Psoas muscle (tissue), 8 donors: Measurements from ENCODE around the gene TOM1L2. TPM values are rescaled to one million over a fixed set of nuclear protein-coding genes. Genes with fewer than 3 reads are reported as not detected.
A peak's percentile ranks its signal among the peaks of the same experiment; 100 is the strongest.

Experiments used
- ATAC-seq, 4 donors: fragments of 200-7000 bp; cut with Tn5 transposase; one replicate each; pipeline ENCODE4 v1.9.1; 2020; ENCODE audit warnings: moderate library complexity in 3 of 4, mild to moderate bottlenecking in 2 of 4
- DNase-seq, 2 donors: peaks; one replicate each; pipeline ENCODE4 v3.0.0-alpha.2; 2020
- H3K27ac ChIP-seq: fragments of 200-600 bp; one replicate; pipeline ENCODE4 v1.8.0; 2022
- H3K27me3 ChIP-seq, 3 donors: fragments of 200-600 bp in 1 of 3; one replicate each; pipeline versions ENCODE4 v1.6.1 to v1.8.0; 2013 to 2022; ENCODE audit warnings: low read length in 2 of 3, mild to moderate bottlenecking in 2 of 3, moderate library complexity in 1 of 3; ENCODE audit not compliant: insufficient read depth in 3 of 3
- H3K36me3 ChIP-seq, 2 donors: fragments of 200-600 bp in 1 of 2; one replicate each; pipeline versions ENCODE4 v1.6.1 to v1.8.0; 2013 to 2022; ENCODE audit warnings: low read depth in 1 of 2, mild to moderate bottlenecking in 1 of 2, moderate library complexity in 1 of 2; ENCODE audit not compliant: insufficient read depth in 1 of 2
- H3K4me1 ChIP-seq: fragments of 200-600 bp; one replicate; pipeline ENCODE4 v1.8.0; 2022
- H3K4me3 ChIP-seq: fragments of 200-600 bp; one replicate; pipeline ENCODE4 v1.8.0; 2022; ENCODE audit warnings: mild to moderate bottlenecking
- H3K9me3 ChIP-seq: fragments of 200-600 bp; one replicate; pipeline ENCODE4 v1.8.0; 2022
- WGBS, 3 donors: extraction: QIAGEN DNeasy Blood & Tissue Kit; methylation state at CpG; one replicate each; pipeline versions ENCODE4 v1.1.6 to v1.1.7; 2013; 5-methylcytosine and 5-hydroxymethylcytosine counted together
- intact Hi-C, 2 donors: fragments of 100-400 bp; cut with DNase I; formaldehyde crosslinking; loops; one replicate each; pipeline versions ENCODE4 v1.11.0 to v1.14.2; 2022
- polyA plus RNA-seq, 3 donors: library from polyadenylated mRNA; stranded (reverse); fragments of 200-250 nt; gene quantifications; one replicate each; pipeline ENCODE4 v1.2.3, GENCODE V29; 2013
- total RNA-seq, 4 donors: library from RNA; stranded (reverse); fragmentation: NEBNext Ultra II Directional in 2 of 4; extraction: Animal tissue kit (Norgen Biotek cat#: 25700) in 2 of 4; gene quantifications; one replicate each; pipeline versions ENCODE4 v1.2.1 to v1.2.4, GENCODE V29; 2021 to 2023
- TF ChIP-seq, protein P1 (sequence below): fragments of 200-600 bp; IDR thresholded peaks from one replicate; pipeline ENCODE4 v1.8.0; 2022; ENCODE audit warnings: antibody characterized with exemption
- donor health status: healthy with polysubstance abuse.
- donor health status: DM: no; HTN: no; CAD: no; lungs with moderate emphysema.
- donor health status: Bipolar disorder and iron deficiency.
- donor health status: healthy.
- donor health status: DM: yes; HTN: yes; CAD: no.
- donor health status: DM: no; HTN: no; CAD: no.
- donor health status: DM: no; HTN: no; CAD: no.
- donor health status: DM: yes; HTN: yes; CAD: no.

Gene TOM1L2
- total and polyA plus RNA-seq, 7 donors = 13.3 to 89.8 (median 72.0) TPM

DNA sequence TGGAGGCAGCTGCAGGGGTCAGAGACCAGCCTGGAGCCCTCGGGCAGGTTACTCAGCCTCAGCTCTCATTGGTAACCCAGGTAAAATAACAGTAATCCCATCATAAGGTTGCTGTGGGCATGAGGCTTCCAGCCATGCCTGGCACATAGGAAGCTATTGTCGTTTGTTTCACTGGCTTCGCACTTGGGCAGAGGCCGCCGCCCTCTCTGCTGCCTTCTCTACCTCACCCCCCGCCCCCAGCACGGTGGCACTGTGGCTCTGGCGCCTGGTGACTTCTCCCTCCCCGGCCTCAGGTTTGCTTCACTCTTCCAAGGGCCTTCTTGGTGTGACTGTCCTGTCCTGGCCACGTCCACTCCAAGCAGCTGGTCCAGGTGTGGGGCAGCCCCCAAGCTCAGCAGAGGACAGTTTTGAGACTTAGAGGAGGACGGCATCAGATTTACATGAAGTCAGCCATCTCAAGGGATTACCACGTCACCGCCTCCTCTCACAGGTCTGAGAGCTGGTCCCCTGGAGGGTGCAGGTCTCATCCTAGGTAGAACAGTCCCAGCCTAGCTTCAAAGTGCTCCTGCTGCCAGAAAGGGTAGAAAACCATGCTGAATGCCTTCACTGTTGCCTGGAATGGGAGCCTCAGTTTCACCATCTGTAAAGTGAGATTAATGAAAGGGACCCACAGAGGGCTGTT is 170.3 kb downstream of the TOM1L2 start:
- Histone ChIP-seq H3K27ac (no peak overlapping the region), H3K4me3 (no peak overlapping the region), H3K36me3 (peaks cover 0 to 17% of the 10 kb centered on the region in 2 donors), H3K4me1 (peaks cover 6% of the 10 kb centered on the region), H3K27me3 (no peaks in the 10 kb centered on the region), H3K9me3 (no peaks in the 10 kb centered on the region)
- TF ChIP-seq, protein P1, sequence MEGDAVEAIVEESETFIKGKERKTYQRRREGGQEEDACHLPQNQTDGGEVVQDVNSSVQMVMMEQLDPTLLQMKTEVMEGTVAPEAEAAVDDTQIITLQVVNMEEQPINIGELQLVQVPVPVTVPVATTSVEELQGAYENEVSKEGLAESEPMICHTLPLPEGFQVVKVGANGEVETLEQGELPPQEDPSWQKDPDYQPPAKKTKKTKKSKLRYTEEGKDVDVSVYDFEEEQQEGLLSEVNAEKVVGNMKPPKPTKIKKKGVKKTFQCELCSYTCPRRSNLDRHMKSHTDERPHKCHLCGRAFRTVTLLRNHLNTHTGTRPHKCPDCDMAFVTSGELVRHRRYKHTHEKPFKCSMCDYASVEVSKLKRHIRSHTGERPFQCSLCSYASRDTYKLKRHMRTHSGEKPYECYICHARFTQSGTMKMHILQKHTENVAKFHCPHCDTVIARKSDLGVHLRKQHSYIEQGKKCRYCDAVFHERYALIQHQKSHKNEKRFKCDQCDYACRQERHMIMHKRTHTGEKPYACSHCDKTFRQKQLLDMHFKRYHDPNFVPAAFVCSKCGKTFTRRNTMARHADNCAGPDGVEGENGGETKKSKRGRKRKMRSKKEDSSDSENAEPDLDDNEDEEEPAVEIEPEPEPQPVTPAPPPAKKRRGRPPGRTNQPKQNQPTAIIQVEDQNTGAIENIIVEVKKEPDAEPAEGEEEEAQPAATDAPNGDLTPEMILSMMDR = no peak
- intact Hi-C loops = no loop called here
- no peak for DNase-seq
- no peak for ATAC-seq
- 88 to 93% (median 90%) methylated on average over 13 of the region's 13 CpGs for WGBS, 3 donors

DNA sequence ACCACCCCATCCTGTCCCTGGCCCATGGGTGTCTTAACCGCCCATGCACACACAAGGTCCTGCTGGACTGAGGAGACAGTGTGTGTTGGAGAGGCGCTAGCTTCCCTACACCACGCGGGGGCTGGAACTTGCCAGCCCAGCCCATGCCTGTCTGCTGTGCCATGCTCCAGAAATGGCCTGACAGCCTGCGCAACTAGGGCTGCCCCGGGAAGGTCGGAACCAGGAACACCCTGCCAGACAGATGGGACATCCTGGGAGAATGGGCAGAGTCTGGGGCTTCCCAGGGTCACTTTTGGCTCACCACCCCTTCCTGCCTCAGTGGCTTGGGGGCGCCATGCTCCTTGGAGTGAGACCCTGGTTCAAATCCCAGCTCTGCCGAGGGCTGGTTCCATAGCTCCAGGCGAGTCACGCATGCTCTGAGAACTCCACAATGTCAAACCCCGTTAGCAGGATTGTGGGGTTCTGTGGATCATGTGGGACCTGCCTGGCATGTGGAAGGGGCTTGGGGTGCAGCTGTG is 171.6 kb downstream of the TOM1L2 start:
- H3K36me3 ChIP-seq = peaks cover 0 to 22% of the 10 kb centered on the region in 2 donors
- no peak overlapping the region for H3K27ac ChIP-seq
- H3K27me3 ChIP-seq = no peaks in the 10 kb centered on the region
- H3K9me3 ChIP-seq = no peaks in the 10 kb centered on the region
- TF ChIP-seq, protein P1 = no peak
- ATAC-seq (peak in 3 of 4 donors; percentile 13 to 29 (median 25)), DNase-seq (no peak)
- intact Hi-C loops = no loop called here
- WGBS, 3 donors = 84 to 89% (median 88%) methylated on average over 12 of the region's 12 CpGs
- H3K4me1 ChIP-seq = peaks cover 4% of the 10 kb centered on the region
- no peak overlapping the region for H3K4me3 ChIP-seq

DNA sequence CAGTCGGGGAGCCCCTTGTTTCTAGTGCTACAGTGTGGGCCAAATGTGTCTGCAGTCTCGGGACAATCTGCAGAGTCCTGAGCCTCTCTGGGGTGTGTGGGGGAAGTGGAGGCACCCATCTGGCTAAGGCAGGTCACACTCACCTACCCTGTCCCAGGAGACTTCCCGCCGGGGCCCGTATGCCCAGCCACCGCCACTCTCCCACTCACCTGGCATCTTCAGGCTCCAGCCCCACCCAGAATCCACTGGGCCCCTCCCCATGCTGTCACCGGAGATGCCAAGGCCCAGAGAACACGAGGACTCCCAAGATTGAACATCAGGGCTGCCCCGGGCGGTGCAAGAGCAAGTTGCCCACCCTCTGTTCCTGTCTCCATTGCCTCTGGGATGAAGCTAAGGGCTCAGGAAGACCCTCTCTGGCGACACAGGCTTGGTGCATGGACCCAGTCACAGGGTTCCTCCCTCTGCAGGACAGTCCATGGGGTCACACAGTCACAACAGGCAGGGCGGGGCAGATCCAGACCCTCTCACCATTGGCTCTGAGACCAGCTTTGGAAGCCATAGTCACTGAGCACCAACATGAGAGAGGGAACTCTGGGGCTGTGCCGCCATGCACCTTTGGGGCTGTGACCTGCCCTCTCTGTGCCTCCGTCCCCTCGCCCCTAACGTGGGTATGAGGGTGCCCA is 173.5 kb downstream of the TOM1L2 start:
- DNase-seq = no peak
- TF ChIP-seq, protein P1 = no peak

DNA sequence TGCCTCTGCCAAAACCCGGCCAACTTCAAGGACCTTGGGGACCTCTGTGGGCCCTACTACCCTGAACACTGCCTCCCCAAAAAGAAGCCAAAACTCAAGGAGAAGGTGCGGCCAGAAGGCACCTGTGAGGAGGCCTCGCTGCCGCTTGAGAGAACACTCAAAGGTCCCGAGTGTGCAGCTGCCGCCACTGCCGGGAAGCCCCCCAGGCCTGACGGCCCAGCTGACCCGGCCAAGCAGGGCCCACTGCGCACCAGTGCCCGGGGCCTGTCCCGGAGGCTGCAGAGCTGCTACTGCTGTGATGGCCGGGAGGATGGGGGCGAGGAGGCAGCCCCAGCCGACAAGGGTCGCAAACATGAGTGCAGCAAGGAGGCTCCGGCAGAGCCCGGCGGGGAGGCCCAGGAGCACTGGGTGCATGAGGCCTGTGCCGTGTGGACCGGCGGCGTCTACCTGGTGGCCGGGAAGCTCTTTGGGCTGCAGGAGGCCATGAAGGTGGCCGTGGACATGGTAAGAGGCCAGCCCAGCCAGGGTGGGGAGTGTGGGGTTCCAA is 174.1 kb downstream of the TOM1L2 start:
- intact Hi-C loops = no loop called here
- no peak for DNase-seq

More for the DNA sequence above, 173.5 kb downstream of the TOM1L2 start:
- Histone ChIP-seq H3K4me3 (no peak overlapping the region), H3K9me3 (no peaks in the 10 kb centered on the region), H3K27ac (no peak overlapping the region), H3K27me3 (no peaks in the 10 kb centered on the region), H3K36me3 (peaks cover 0 to 18% of the 10 kb centered on the region in 2 donors), H3K4me1 (no peaks in the 10 kb centered on the region)
- no peak for ATAC-seq
- intact Hi-C loops = no loop called here
- WGBS, 3 donors = 89 to 91% (median 91%) methylated on average over 14 to 16 of the region's 16 CpGs

More for the DNA sequence above, 174.1 kb downstream of the TOM1L2 start:
- H3K4me3 ChIP-seq = no peak overlapping the region
- peaks cover 0 to 17% of the 10 kb centered on the region in 2 donors for H3K36me3 ChIP-seq
- WGBS, 3 donors = 92 to 94% (median 93%) methylated on average over 25 of the region's 25 CpGs
- H3K27ac ChIP-seq = no peak overlapping the region
- H3K9me3 ChIP-seq = no peaks in the 10 kb centered on the region
- H3K27me3 ChIP-seq = no peaks in the 10 kb centered on the region
- TF ChIP-seq, protein P1 = no peak
- peaks cover 3% of the 10 kb centered on the region for H3K4me1 ChIP-seq
- no peak for ATAC-seq
